Esophagus muscularis mucosa (tissue), 3 donors: Measurements from ENCODE around the gene GMPR.

Experiments
- POLR2A ChIP-seq: fragments of 450-650 bp; IDR thresholded peaks from one replicate; pipeline ENCODE4 v1.6.1; 2017; ENCODE audit warnings: antibody characterized with exemption, moderate library complexity, mild to moderate bottlenecking, low read depth
- TF ChIP-seq, protein P1 (sequence below), 3 experiments: fragments of 200-600 bp in 2 of 3; fragments of 450-650 bp in 1 of 3; sonication (generic) in 2 of 3; IDR thresholded peaks; one replicate each; pipeline ENCODE4 v1.5.1; 2017 to 2019; ENCODE audit warnings: antibody characterized with exemption in 3 of 3, mild to moderate bottlenecking in 2 of 3, moderate library complexity in 1 of 3

- no peak for TF ChIP-seq POLR2A
- TF ChIP-seq, protein P1, sequence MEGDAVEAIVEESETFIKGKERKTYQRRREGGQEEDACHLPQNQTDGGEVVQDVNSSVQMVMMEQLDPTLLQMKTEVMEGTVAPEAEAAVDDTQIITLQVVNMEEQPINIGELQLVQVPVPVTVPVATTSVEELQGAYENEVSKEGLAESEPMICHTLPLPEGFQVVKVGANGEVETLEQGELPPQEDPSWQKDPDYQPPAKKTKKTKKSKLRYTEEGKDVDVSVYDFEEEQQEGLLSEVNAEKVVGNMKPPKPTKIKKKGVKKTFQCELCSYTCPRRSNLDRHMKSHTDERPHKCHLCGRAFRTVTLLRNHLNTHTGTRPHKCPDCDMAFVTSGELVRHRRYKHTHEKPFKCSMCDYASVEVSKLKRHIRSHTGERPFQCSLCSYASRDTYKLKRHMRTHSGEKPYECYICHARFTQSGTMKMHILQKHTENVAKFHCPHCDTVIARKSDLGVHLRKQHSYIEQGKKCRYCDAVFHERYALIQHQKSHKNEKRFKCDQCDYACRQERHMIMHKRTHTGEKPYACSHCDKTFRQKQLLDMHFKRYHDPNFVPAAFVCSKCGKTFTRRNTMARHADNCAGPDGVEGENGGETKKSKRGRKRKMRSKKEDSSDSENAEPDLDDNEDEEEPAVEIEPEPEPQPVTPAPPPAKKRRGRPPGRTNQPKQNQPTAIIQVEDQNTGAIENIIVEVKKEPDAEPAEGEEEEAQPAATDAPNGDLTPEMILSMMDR (IDR thresholded peaks at IDR 0.05): no peak
These were observed 99.0 kb downstream of the GMPR start for GRCh38 chr6:16337295-16337975.
